CD4-positive, CD25-positive, alpha-beta regulatory T cell (primary cell): Measurements from ENCODE around the gene NR2F1-AS1. TPM values are rescaled to one million over a fixed set of nuclear protein-coding genes. Genes with fewer than 3 reads are reported as not detected.
"Not testable (repeated sequence)": the region's sequence is repeated elsewhere in the genome, so short reads cannot be mapped to it uniquely, and the experiment has no call there.

Source experiments
- ATAC-seq, 2 donors: fragments of 150-1000 bp; cut with Tn5 transposase; one replicate each; pipeline ENCODE4 v1.10.0; 2021; ENCODE audit warnings: low read depth in 2 of 2, moderate number of reproducible peaks in 2 of 2, moderate library complexity in 1 of 2
- DNase-seq, 3 donors: peaks; one replicate each; pipeline versions ENCODE4 v3.0.0 to v3.0.0-alpha.2; 2012 to 2022; ENCODE audit warnings: mixed read lengths in 1 of 3
- H3K27ac ChIP-seq: one replicate; pipeline ENCODE4 v1.7.0; 2013; ENCODE audit warnings: mild to moderate bottlenecking, low read length; ENCODE audit not compliant: insufficient read depth, poor library complexity, severe bottlenecking
- H3K27me3 ChIP-seq: one replicate; pipeline ENCODE4 v1.7.0; 2013; ENCODE audit warnings: low read length; ENCODE audit not compliant: control insufficient read depth, insufficient read depth
- H3K36me3 ChIP-seq: one replicate; pipeline ENCODE4 v1.7.0; 2013; ENCODE audit warnings: mild to moderate bottlenecking, low read length, moderate library complexity; ENCODE audit not compliant: control insufficient read depth, insufficient read depth
- H3K4me1 ChIP-seq: 2 replicates; pipeline ENCODE4 v1.7.0; 2013; ENCODE audit warnings: mild to moderate bottlenecking, low read length; ENCODE audit not compliant: insufficient read depth, control insufficient read depth, poor library complexity, severe bottlenecking
- H3K4me3 ChIP-seq: one replicate; pipeline ENCODE4 v1.7.0; 2013; ENCODE audit warnings: low read depth, mild to moderate bottlenecking, low read length, moderate library complexity
- H3K9me3 ChIP-seq, 2 experiments: 1 replicate in 1 of 2; 2 replicates in 1 of 2; pipeline ENCODE4 v1.7.0; 2013; ENCODE audit warnings: low read length in 2 of 2, mild to moderate bottlenecking in 1 of 2, moderate library complexity in 1 of 2; ENCODE audit not compliant: control insufficient read depth in 2 of 2
- H3K27ac Mint-ChIP-seq, 3 donors: one replicate each; pipeline ENCODE4 v1.8.0; 2020 to 2022; ENCODE audit warnings: mild to moderate bottlenecking in 3 of 3, mixed read lengths in 3 of 3, moderate library complexity in 2 of 3
- H3K27me3 Mint-ChIP-seq: one replicate; pipeline ENCODE4 v1.8.0; 2022; ENCODE audit warnings: mild to moderate bottlenecking, mixed read lengths
- H3K36me3 Mint-ChIP-seq: one replicate; pipeline ENCODE4 v1.8.0; 2020; ENCODE audit warnings: mixed read lengths
- H3K4me1 Mint-ChIP-seq, 4 donors: one replicate each; pipeline ENCODE4 v1.8.0; 2020 to 2022; ENCODE audit warnings: mixed read lengths in 4 of 4, mild to moderate bottlenecking in 1 of 4
- H3K4me3 Mint-ChIP-seq, 4 donors: one replicate each; pipeline ENCODE4 v1.8.0; 2020 to 2022; ENCODE audit warnings: mild to moderate bottlenecking in 4 of 4, mixed read lengths in 4 of 4, moderate library complexity in 3 of 4
- H3K9me3 Mint-ChIP-seq, 7 donors: one replicate each; pipeline ENCODE4 v1.8.0; 2020 to 2022; ENCODE audit warnings: mixed read lengths in 7 of 7, mild to moderate bottlenecking in 3 of 7, moderate library complexity in 2 of 7
- polyA plus RNA-seq, 4 donors: library from polyadenylated mRNA; unstranded; fragments of 300-500 nt; fragmentation: Illumina TruSeq; gene quantifications; one replicate each; pipeline ENCODE4 v1.2.3, GENCODE V29; 2021
- total RNA-seq: library from RNA; stranded (reverse); gene quantifications from one replicate; pipeline ENCODE4 v1.2.3, GENCODE V29; 2022

NR2F1-AS1 gene
- total and polyA plus RNA-seq, 5 donors from 2014 or later, result not detected

GRCh38 chr5:93571114-93571949 is 9.7 kb downstream of the NR2F1-AS1 start:
- H3K9me3 Mint-ChIP-seq, result peaks cover 0 to 12% (median 0%) of the 10 kb centered on the region in 7 donors
- H3K9me3 ChIP-seq, result no peaks in the 10 kb centered on the region
- H3K27ac Mint-ChIP-seq, result peak overlapping the region in 1 of 3 donors; percentile 23
- ATAC-seq (no peak), DNase-seq (no peak)
- H3K4me1 Mint-ChIP-seq, result peaks cover 0 to 29% (median 16%) of the 10 kb centered on the region in 4 donors
- H3K4me3 Mint-ChIP-seq, result peak overlapping the region; percentile 2 to 43 (median 36)
- no peaks in the 10 kb centered on the region for H3K36me3 ChIP-seq
- peaks cover 91% of the 10 kb centered on the region for H3K27me3 Mint-ChIP-seq
- H3K4me3 ChIP-seq, result no peak overlapping the region
- H3K27me3 ChIP-seq, result peaks cover 65% of the 10 kb centered on the region
- H3K4me1 ChIP-seq, result peaks cover 23% of the 10 kb centered on the region
- H3K36me3 Mint-ChIP-seq, result no peaks in the 10 kb centered on the region
- H3K27ac ChIP-seq, result no peak overlapping the region

- no peaks in the 10 kb centered on the region for H3K36me3 ChIP-seq
- H3K4me1 ChIP-seq, result peaks cover 23% of the 10 kb centered on the region
- ATAC-seq, result peak; percentile 46 to 50
- H3K27ac ChIP-seq, result no peak overlapping the region
- H3K27me3 ChIP-seq, result peaks cover 60% of the 10 kb centered on the region
- no peak overlapping the region for H3K27ac Mint-ChIP-seq
- H3K9me3 Mint-ChIP-seq, result peaks cover 0 to 12% (median 0%) of the 10 kb centered on the region in 7 donors
- H3K36me3 Mint-ChIP-seq, result no peaks in the 10 kb centered on the region
- DNase-seq, result no peak
- H3K4me3 Mint-ChIP-seq, result peak overlapping the region in 3 of 4 donors; percentile 44 to 77 (median 46)
- peaks cover 0 to 26% (median 15%) of the 10 kb centered on the region in 4 donors for H3K4me1 Mint-ChIP-seq
- peaks cover 88% of the 10 kb centered on the region for H3K27me3 Mint-ChIP-seq
- H3K9me3 ChIP-seq, result no peaks in the 10 kb centered on the region
- no peak overlapping the region for H3K4me3 ChIP-seq
Observed at GRCh38 chr5:93570294-93571113, 10.5 kb downstream of the NR2F1-AS1 start.

GRCh38 chr5:93569300-93570160 is 11.5 kb downstream of the NR2F1-AS1 start:
- Mint-ChIP-seq H3K4me3 (peak overlapping the region; percentile 42 to 77 (median 45)), H3K36me3 (no peaks in the 10 kb centered on the region), H3K27ac (no peak overlapping the region), H3K4me1 (peaks cover 0 to 26% (median 15%) of the 10 kb centered on the region in 4 donors), H3K9me3 (peaks cover 0 to 12% (median 0%) of the 10 kb centered on the region in 7 donors), H3K27me3 (peaks cover 79% of the 10 kb centered on the region)
- H3K27me3 ChIP-seq, result peaks cover 51% of the 10 kb centered on the region
- DNase-seq (no peak), ATAC-seq (no peak)
- no peak overlapping the region for H3K27ac ChIP-seq
- H3K4me1 ChIP-seq, result peaks cover 23% of the 10 kb centered on the region
- no peaks in the 10 kb centered on the region for H3K9me3 ChIP-seq
- no peak overlapping the region for H3K4me3 ChIP-seq
- H3K36me3 ChIP-seq, result no peaks in the 10 kb centered on the region

GRCh38 chr5:93567424-93567823 is 13.6 kb downstream of the NR2F1-AS1 start:
- H3K9me3 ChIP-seq, result no peaks in the 10 kb centered on the region
- peaks cover 40% of the 10 kb centered on the region for H3K27me3 ChIP-seq
- no peak overlapping the region for H3K4me3 ChIP-seq
- H3K36me3 ChIP-seq, result no peaks in the 10 kb centered on the region
- no peak overlapping the region for H3K27ac Mint-ChIP-seq
- H3K36me3 Mint-ChIP-seq, result no peaks in the 10 kb centered on the region
- H3K4me1 Mint-ChIP-seq, result peaks cover 0 to 18% (median 11%) of the 10 kb centered on the region in 4 donors
- no peak for DNase-seq
- ATAC-seq, result no peak
- peaks cover 23% of the 10 kb centered on the region for H3K4me1 ChIP-seq
- no peak overlapping the region for H3K27ac ChIP-seq
- H3K9me3 Mint-ChIP-seq, result peaks cover 0 to 9% (median 2%) of the 10 kb centered on the region in 7 donors
- peaks cover 75% of the 10 kb centered on the region for H3K27me3 Mint-ChIP-seq
- no peak overlapping the region for H3K4me3 Mint-ChIP-seq

GRCh38 chr5:93566091-93566490 is 14.9 kb downstream of the NR2F1-AS1 start:
- Histone ChIP-seq H3K9me3 (no peaks in the 10 kb centered on the region), H3K4me1 (peaks cover 13% of the 10 kb centered on the region), H3K27ac (no peak overlapping the region), H3K27me3 (peaks cover 31% of the 10 kb centered on the region), H3K4me3 (no peak overlapping the region), H3K36me3 (no peaks in the 10 kb centered on the region)
- no peak overlapping the region for H3K4me3 Mint-ChIP-seq
- H3K9me3 Mint-ChIP-seq, result peaks cover 0 to 8% (median 2%) of the 10 kb centered on the region in 7 donors
- H3K27me3 Mint-ChIP-seq, result peaks cover 62% of the 10 kb centered on the region
- H3K27ac Mint-ChIP-seq, result no peak overlapping the region
- no peaks in the 10 kb centered on the region for H3K36me3 Mint-ChIP-seq
- H3K4me1 Mint-ChIP-seq, result peaks cover 0 to 8% (median 3%) of the 10 kb centered on the region in 4 donors
- DNase-seq (no peak), ATAC-seq (no peak)

- H3K27ac Mint-ChIP-seq, result no peak overlapping the region
- no peaks in the 10 kb centered on the region for H3K4me1 Mint-ChIP-seq
Observed at GRCh38 chr5:93557021-93557604, 23.9 kb downstream of the NR2F1-AS1 start.

GRCh38 chr5:93549594-93549993 is 31.4 kb downstream of the NR2F1-AS1 start:
- not testable (repeated sequence) for H3K4me3 ChIP-seq, H3K36me3 Mint-ChIP-seq, ATAC-seq, H3K27me3 ChIP-seq, H3K4me1 ChIP-seq, DNase-seq, H3K9me3 ChIP-seq, H3K4me1 Mint-ChIP-seq, H3K27ac Mint-ChIP-seq, H3K36me3 ChIP-seq, H3K27ac ChIP-seq, H3K9me3 Mint-ChIP-seq
- peak overlapping the region in 1 of 4 donors; percentile 7 for H3K4me3 Mint-ChIP-seq
- peaks cover 28% of the 10 kb centered on the region for H3K27me3 Mint-ChIP-seq

More at GRCh38 chr5:93557021-93557604, 23.9 kb downstream of the NR2F1-AS1 start:
- ATAC-seq, result no peak
- H3K27me3 Mint-ChIP-seq, result peaks cover 32% of the 10 kb centered on the region
- peaks cover 0 to 1% (median 0%) of the 10 kb centered on the region in 7 donors for H3K9me3 Mint-ChIP-seq
- Histone ChIP-seq H3K27ac (no peak overlapping the region), H3K36me3 (no peaks in the 10 kb centered on the region), H3K4me1 (no peaks in the 10 kb centered on the region), H3K4me3 (no peak overlapping the region), H3K9me3 (no peaks in the 10 kb centered on the region), H3K27me3 (peaks cover 7% of the 10 kb centered on the region)
- no peaks in the 10 kb centered on the region for H3K36me3 Mint-ChIP-seq
- H3K4me3 Mint-ChIP-seq, result no peak overlapping the region
- no peak for DNase-seq
